H9 (cell line): Measurements from ENCODE around the gene OR52M1. TPM values are rescaled to one million over a fixed set of nuclear protein-coding genes. Genes with fewer than 3 reads are reported as not detected.

Source experiments
- DNase-seq: peaks from one replicate; pipeline ENCODE4 v3.0.0-alpha.2; 2017
- H2AFZ ChIP-seq: one replicate; pipeline ENCODE4 v1.6.1; 2013; ENCODE audit warnings: mild to moderate bottlenecking, low read length, control low read depth, moderate library complexity
- H2AK5ac ChIP-seq: 2 replicates; pipeline ENCODE4 v1.6.1; 2013; ENCODE audit warnings: low read length, control low read depth, mixed read lengths; ENCODE audit not compliant: insufficient read length
- H2BK120ac ChIP-seq: one replicate; pipeline ENCODE4 v1.6.1; 2013; ENCODE audit warnings: low read depth, mild to moderate bottlenecking, low read length, control low read depth, inconsistent platforms; ENCODE audit not compliant: poor library complexity, severe bottlenecking
- H2BK12ac ChIP-seq: 2 replicates; pipeline ENCODE4 v1.6.1; 2013; ENCODE audit warnings: low read length, control low read depth, mixed read lengths, low read depth; ENCODE audit not compliant: insufficient read length
- H2BK15ac ChIP-seq: 2 replicates; pipeline ENCODE4 v1.6.1; 2013; ENCODE audit warnings: low read depth, low read length, control low read depth
- H2BK20ac ChIP-seq: one replicate; pipeline ENCODE4 v1.6.1; 2013; ENCODE audit warnings: low read depth, mild to moderate bottlenecking, low read length, control low read depth, inconsistent platforms; ENCODE audit not compliant: poor library complexity, severe bottlenecking
- H2BK5ac ChIP-seq: 2 replicates; pipeline ENCODE4 v1.6.1; 2013; ENCODE audit warnings: low read length, control low read depth, mixed read lengths; ENCODE audit not compliant: insufficient read length
- H3K14ac ChIP-seq: 2 replicates; pipeline ENCODE4 v1.6.1; 2013; ENCODE audit warnings: low read length, control low read depth; ENCODE audit not compliant: insufficient read depth
- H3K18ac ChIP-seq: 2 replicates; pipeline ENCODE4 v1.6.1; 2013; ENCODE audit warnings: low read depth, mild to moderate bottlenecking, mixed read lengths, low read length, control low read depth; ENCODE audit not compliant: insufficient read length
- H3K23ac ChIP-seq: 2 replicates; pipeline ENCODE4 v1.6.1; 2013; ENCODE audit warnings: low read length, control low read depth, mixed read lengths, low read depth; ENCODE audit not compliant: insufficient read length
- H3K23me2 ChIP-seq: 2 replicates; pipeline ENCODE4 v1.6.1; 2013; ENCODE audit warnings: low read depth, mild to moderate bottlenecking, mixed read lengths, low read length, control low read depth; ENCODE audit not compliant: insufficient read length, poor library complexity, severe bottlenecking
- H3K27ac ChIP-seq: 2 replicates; pipeline ENCODE4 v1.5.1; 2013; ENCODE audit warnings: low read length, control low read depth, mixed read lengths, low read depth; ENCODE audit not compliant: insufficient read length
- H3K27me3 ChIP-seq: 2 replicates; pipeline ENCODE4 v1.6.1; 2013; ENCODE audit warnings: low read length, control low read depth, inconsistent platforms; ENCODE audit not compliant: insufficient read depth
- H3K4ac ChIP-seq: 2 replicates; pipeline ENCODE4 v1.6.1; 2013; ENCODE audit warnings: low read depth, mild to moderate bottlenecking, control low read depth, inconsistent platforms, low read length, moderate library complexity
- H3K4me1 ChIP-seq: 2 replicates; pipeline ENCODE4 v1.6.1; 2013; ENCODE audit warnings: low read length, control low read depth, inconsistent platforms; ENCODE audit not compliant: insufficient read depth
- H3K4me2 ChIP-seq: 2 replicates; pipeline ENCODE4 v1.6.1; 2013; ENCODE audit warnings: low read length, control low read depth, mixed read lengths; ENCODE audit not compliant: insufficient read length, insufficient read depth
- H3K56ac ChIP-seq: 2 replicates; pipeline ENCODE4 v1.6.1; 2013; ENCODE audit warnings: low read depth, mild to moderate bottlenecking, mixed read lengths, low read length, control low read depth; ENCODE audit not compliant: insufficient read length
- H3K79me1 ChIP-seq: 2 replicates; pipeline ENCODE4 v1.6.1; 2013; ENCODE audit warnings: low read depth, mild to moderate bottlenecking, moderate library complexity, low read length, control low read depth, inconsistent platforms; ENCODE audit not compliant: insufficient read depth, poor library complexity, severe bottlenecking
- H3K79me2 ChIP-seq: 2 replicates; pipeline ENCODE4 v1.6.1; 2013; ENCODE audit warnings: low read length, control low read depth, inconsistent platforms; ENCODE audit not compliant: insufficient read depth
- H3K9ac ChIP-seq: 2 replicates; pipeline ENCODE4 v1.6.1; 2013; ENCODE audit warnings: low read length, control low read depth, mixed read lengths; ENCODE audit not compliant: insufficient read length; ENCODE audit errors: extremely low read depth
- H3K9me3 ChIP-seq: one replicate; pipeline ENCODE4 v1.6.1; 2013; ENCODE audit warnings: low read depth, low read length, inconsistent platforms; ENCODE audit not compliant: control insufficient read depth
- H3T11ph ChIP-seq: one replicate; pipeline ENCODE4 v1.6.1; 2013; ENCODE audit warnings: mild to moderate bottlenecking, low read length, control low read depth, inconsistent platforms
- H4K20me1 ChIP-seq: one replicate; pipeline ENCODE4 v1.6.1; 2013; ENCODE audit not compliant: control insufficient read depth, insufficient read length, insufficient read depth
- H4K5ac ChIP-seq: 2 replicates; pipeline ENCODE4 v1.6.1; 2013; ENCODE audit warnings: low read depth, mild to moderate bottlenecking, mixed read lengths, low read length, control low read depth; ENCODE audit not compliant: insufficient read length
- H4K8ac ChIP-seq: replicated peaks from 2 replicates; pipeline ENCODE4 v1.6.1; 2013; ENCODE audit warnings: low read length, control low read depth, mixed read lengths, low read depth; ENCODE audit not compliant: insufficient read length
- H4K91ac ChIP-seq: 2 replicates; pipeline ENCODE4 v1.6.1; 2013; ENCODE audit warnings: low read depth, mild to moderate bottlenecking, moderate library complexity, mixed read lengths, low read length, control low read depth; ENCODE audit not compliant: insufficient read length
- H3K27ac Mint-ChIP-seq, 3 experiments: 2 replicates in 2 of 3; 3 replicates in 1 of 3; pipeline ENCODE4 v1.8.0; 2020 to 2021; ENCODE audit warnings: mixed read lengths in 3 of 3, mild to moderate bottlenecking in 1 of 3, moderate library complexity in 1 of 3
- H3K27me3 Mint-ChIP-seq: 2 replicates; pipeline ENCODE4 v1.8.0; 2021; ENCODE audit warnings: low read depth, mild to moderate bottlenecking, moderate library complexity, mixed read lengths
- H3K36me3 Mint-ChIP-seq, 3 experiments: 2 replicates in 2 of 3; 3 replicates in 1 of 3; pipeline ENCODE4 v1.8.0; 2020 to 2021; ENCODE audit warnings: low read depth in 3 of 3, mixed read lengths in 3 of 3; ENCODE audit not compliant: insufficient read depth in 1 of 3
- H3K4me1 Mint-ChIP-seq, 2 experiments: 2 replicates each; pipeline ENCODE4 v1.8.0; 2020; ENCODE audit warnings: mixed read lengths in 2 of 2
- H3K4me3 Mint-ChIP-seq, 2 experiments: 2 replicates in 1 of 2; 3 replicates in 1 of 2; pipeline ENCODE4 v1.8.0; 2020 to 2021; ENCODE audit warnings: mild to moderate bottlenecking in 2 of 2, mixed read lengths in 2 of 2, moderate library complexity in 1 of 2
- H3K9me3 Mint-ChIP-seq, 2 experiments: 2 replicates in 1 of 2; 3 replicates in 1 of 2; pipeline ENCODE4 v1.8.0; 2020; ENCODE audit warnings: mild to moderate bottlenecking in 2 of 2, mixed read lengths in 2 of 2, moderate library complexity in 1 of 2
- total RNA-seq: library from RNA; stranded (reverse); gene quantifications from 2 replicates; pipeline ENCODE4 v1.2.1, GENCODE V29; 2021
- TF ChIP-seq, protein P1 (sequence below): fragments of 200-600 bp; sonication (generic); conservative IDR thresholded peaks from 3 replicates; pipeline ENCODE4 v1.8.0; 2021; ENCODE audit warnings: antibody characterized with exemption, mild to moderate bottlenecking

OR52M1 gene
- total RNA-seq, 1 experiment from 2014 or later = not detected

GRCh38 chr11:4543561-4543960, 1.4 kb upstream of the OR52M1 start:
- Histone ChIP-seq H4K20me1 (no peaks in the 10 kb centered on the region), H2BK5ac (no peak overlapping the region), H2BK15ac (no peak overlapping the region), H3K4me1 (no peaks in the 10 kb centered on the region), H3K23me2 (no peaks in the 10 kb centered on the region), H3K18ac (no peak overlapping the region), H3T11ph (no peak overlapping the region), H3K27me3 (no peaks in the 10 kb centered on the region), H3K56ac (no peak overlapping the region), H2BK12ac (no peak overlapping the region), H3K4ac (no peak overlapping the region), H3K14ac (no peak overlapping the region), H4K8ac (no peak overlapping the region), H4K5ac (no peak overlapping the region), H3K9me3 (no peaks in the 10 kb centered on the region), H3K4me2 (no peak overlapping the region), H3K23ac (no peak overlapping the region), H3K79me2 (no peaks in the 10 kb centered on the region), H3K27ac (no peak overlapping the region), H2AFZ (no peak overlapping the region), H4K91ac (no peak overlapping the region), H2AK5ac (no peak overlapping the region), H3K9ac (no peak overlapping the region), H3K79me1 (no peaks in the 10 kb centered on the region), H2BK20ac (no peak overlapping the region), H2BK120ac (no peak overlapping the region)
- Mint-ChIP-seq H3K27me3 (peaks cover 16% of the 10 kb centered on the region), H3K27ac (no peak overlapping the region), H3K4me1 (no peaks in the 10 kb centered on the region), H3K9me3 (no peaks in the 10 kb centered on the region), H3K36me3 (no peaks in the 10 kb centered on the region), H3K4me3 (no peak overlapping the region)
- TF ChIP-seq, protein P1, sequence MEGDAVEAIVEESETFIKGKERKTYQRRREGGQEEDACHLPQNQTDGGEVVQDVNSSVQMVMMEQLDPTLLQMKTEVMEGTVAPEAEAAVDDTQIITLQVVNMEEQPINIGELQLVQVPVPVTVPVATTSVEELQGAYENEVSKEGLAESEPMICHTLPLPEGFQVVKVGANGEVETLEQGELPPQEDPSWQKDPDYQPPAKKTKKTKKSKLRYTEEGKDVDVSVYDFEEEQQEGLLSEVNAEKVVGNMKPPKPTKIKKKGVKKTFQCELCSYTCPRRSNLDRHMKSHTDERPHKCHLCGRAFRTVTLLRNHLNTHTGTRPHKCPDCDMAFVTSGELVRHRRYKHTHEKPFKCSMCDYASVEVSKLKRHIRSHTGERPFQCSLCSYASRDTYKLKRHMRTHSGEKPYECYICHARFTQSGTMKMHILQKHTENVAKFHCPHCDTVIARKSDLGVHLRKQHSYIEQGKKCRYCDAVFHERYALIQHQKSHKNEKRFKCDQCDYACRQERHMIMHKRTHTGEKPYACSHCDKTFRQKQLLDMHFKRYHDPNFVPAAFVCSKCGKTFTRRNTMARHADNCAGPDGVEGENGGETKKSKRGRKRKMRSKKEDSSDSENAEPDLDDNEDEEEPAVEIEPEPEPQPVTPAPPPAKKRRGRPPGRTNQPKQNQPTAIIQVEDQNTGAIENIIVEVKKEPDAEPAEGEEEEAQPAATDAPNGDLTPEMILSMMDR = no peak
- DNase-seq = no peak
